Aorta (tissue), 5 donors: ENCODE data around the gene FAHD2A. TPM values are rescaled to one million over a fixed set of nuclear protein-coding genes. Genes with fewer than 3 reads are reported as not detected.
"Not testable (repeated sequence)": the region's sequence is repeated elsewhere in the genome, so short reads cannot be mapped to it uniquely, and the experiment has no call there.

Experiments used
- ATAC-seq: fragments of 200-7000 bp; cut with Tn5 transposase; one replicate; pipeline ENCODE4 v1.9.1; 2022; ENCODE audit warnings: moderate library complexity; ENCODE audit not compliant: low FRiP score
- DNase-seq, 2 donors: peaks; one replicate each; pipeline ENCODE4 v3.0.0-alpha.2; 2020
- H3K27ac ChIP-seq, 2 donors: one replicate each; pipeline ENCODE4 v1.5.1; 2013; ENCODE audit warnings: low read length in 2 of 2, mild to moderate bottlenecking in 2 of 2, moderate library complexity in 2 of 2, control low read depth in 1 of 2, inconsistent platforms in 1 of 2, low read depth in 1 of 2
- H3K27me3 ChIP-seq, 2 donors: one replicate each; pipeline ENCODE4 v1.6.1; 2013; ENCODE audit warnings: control low read depth in 1 of 2, low read length in 1 of 2, mild to moderate bottlenecking in 1 of 2, moderate library complexity in 1 of 2; ENCODE audit not compliant: insufficient read depth in 2 of 2, control insufficient read depth in 1 of 2
- H3K36me3 ChIP-seq, 2 donors: one replicate each; pipeline ENCODE4 v1.6.1; 2013; ENCODE audit warnings: control low read depth in 1 of 2, low read length in 1 of 2, mild to moderate bottlenecking in 1 of 2; ENCODE audit not compliant: insufficient read depth in 2 of 2, control insufficient read depth in 1 of 2
- H3K4me1 ChIP-seq, 2 donors: one replicate each; pipeline ENCODE4 v1.6.1; 2013; ENCODE audit warnings: low read length in 2 of 2, control low read depth in 1 of 2, mild to moderate bottlenecking in 1 of 2, moderate library complexity in 1 of 2; ENCODE audit not compliant: insufficient read depth in 2 of 2, control insufficient read depth in 1 of 2
- H3K4me3 ChIP-seq, 2 donors: one replicate each; pipeline ENCODE4 v1.5.1; 2013; ENCODE audit warnings: low read length in 2 of 2, control low read depth in 1 of 2, mild to moderate bottlenecking in 1 of 2
- H3K9me3 ChIP-seq: one replicate; pipeline ENCODE4 v1.6.1; 2013; ENCODE audit warnings: mild to moderate bottlenecking, low read length; ENCODE audit not compliant: control insufficient read depth
- WGBS, 2 donors: extraction: QIAGEN DNeasy Blood & Tissue Kit; methylation state at CpG; one replicate each; pipeline ENCODE4 v1.1.7; 2013; 5-methylcytosine and 5-hydroxymethylcytosine counted together
- intact Hi-C, 2 donors: fragments of 100-400 bp; cut with DNase I; formaldehyde crosslinking; loops; one replicate each; pipeline versions ENCODE4 v1.14.2 to v1.15.0; 2022
- polyA plus RNA-seq, 2 donors: library from polyadenylated mRNA; stranded (reverse); fragments of 200-250 nt; gene quantifications; one replicate each; pipeline ENCODE4 v1.2.3, GENCODE V29; 2013
- total RNA-seq, 2 donors: library from RNA; stranded (reverse); fragmentation: NEBNext Ultra II Directional; extraction: Animal tissue kit (Norgen Biotek cat#: 25700); gene quantifications; one replicate each; pipeline ENCODE4 v1.2.1, GENCODE V29; 2021
- donor health status: healthy with polysubstance abuse.
- donor health status: Bipolar disorder and iron deficiency.
- donor health status: DM: no; HTN: no; CAD: no.
- donor health status: DM: no; HTN: no; CAD: no.
- donor health status: DM: yes; HTN: yes; CAD: no.

Gene FAHD2A
- total and polyA plus RNA-seq, 4 donors, result 17.7 to 23.3 (median 22.6) TPM

- H3K36me3 ChIP-seq, H3K27me3 ChIP-seq, H3K4me1 ChIP-seq, H3K27ac ChIP-seq, DNase-seq, H3K9me3 ChIP-seq, H3K4me3 ChIP-seq, ATAC-seq: not testable (repeated sequence)
- intact Hi-C loops, result loop anchor here in 1 of 2 donors (5.0 kb wide), 1 partner anchor 316 kb away; no protein-coding TSS in a partner anchor
- WGBS, 2 donors, result 90 to 96% methylated on average over 4 to 5 of the region's 5 CpGs
Observed at GRCh38 chr2:95411239-95411638, 8.7 kb downstream of the FAHD2A start.

- WGBS, 2 donors, result 36 to 47% methylated on average over 5 to 6 of the region's 9 CpGs
- intact Hi-C loops, result loop anchor here (1.0 to 5.0 kb wide), 2 partner anchors 313 to 315 kb away; no protein-coding TSS in a partner anchor
- H3K27ac ChIP-seq, H3K4me3 ChIP-seq, H3K9me3 ChIP-seq, H3K27me3 ChIP-seq, H3K36me3 ChIP-seq, H3K4me1 ChIP-seq: not testable (repeated sequence)
- ATAC-seq (peak; percentile 94), DNase-seq (peak; percentile 88 to 94)
Observed at GRCh38 chr2:95414015-95414594, 11.6 kb downstream of the FAHD2A start.

GRCh38 chr2:95415138-95415537 is 12.6 kb downstream of the FAHD2A start:
- H3K9me3 ChIP-seq, H3K4me3 ChIP-seq, intact Hi-C loops, H3K27ac ChIP-seq, H3K4me1 ChIP-seq, DNase-seq, ATAC-seq, H3K36me3 ChIP-seq, H3K27me3 ChIP-seq: not testable (repeated sequence)
- 56 to 60% methylated on average over 3 of the region's 3 CpGs for WGBS, 2 donors

- ATAC-seq, H3K4me1 ChIP-seq, H3K27ac ChIP-seq, H3K9me3 ChIP-seq, H3K27me3 ChIP-seq, DNase-seq, H3K4me3 ChIP-seq, H3K36me3 ChIP-seq, intact Hi-C loops: not testable (repeated sequence)
- 85 to 88% methylated on average over 16 of the region's 16 CpGs for WGBS, 2 donors
Observed at GRCh38 chr2:95415561-95415960, 13.1 kb downstream of the FAHD2A start.

GRCh38 chr2:95427196-95427867 is 24.8 kb downstream of the FAHD2A start:
- ATAC-seq, H3K27me3 ChIP-seq, intact Hi-C loops, H3K36me3 ChIP-seq, DNase-seq, H3K9me3 ChIP-seq, H3K4me3 ChIP-seq, H3K27ac ChIP-seq, H3K4me1 ChIP-seq: not testable (repeated sequence)
- 22 to 30% methylated on average over 4 to 15 of the region's 30 CpGs for WGBS, 2 donors

- no CpG with 5 or more reads among the region's 8 CpGs for WGBS, 2 donors
- ATAC-seq, H3K4me3 ChIP-seq, H3K9me3 ChIP-seq, intact Hi-C loops, H3K4me1 ChIP-seq, H3K27me3 ChIP-seq, H3K36me3 ChIP-seq, H3K27ac ChIP-seq, DNase-seq: not testable (repeated sequence)
Observed at GRCh38 chr2:95429748-95430467, 27.4 kb downstream of the FAHD2A start.

GRCh38 chr2:95433373-95433772 is 30.9 kb downstream of the FAHD2A start:
- H3K27me3 ChIP-seq, H3K4me3 ChIP-seq, intact Hi-C loops, H3K27ac ChIP-seq, H3K9me3 ChIP-seq, DNase-seq, ATAC-seq, H3K4me1 ChIP-seq, H3K36me3 ChIP-seq: not testable (repeated sequence)
- WGBS, 2 donors, result 82 to 86% methylated on average over 1 of the region's 4 CpGs

GRCh38 chr2:95433973-95434372 is 31.5 kb downstream of the FAHD2A start:
- H3K9me3 ChIP-seq, DNase-seq, H3K27me3 ChIP-seq, H3K4me1 ChIP-seq, ATAC-seq, H3K36me3 ChIP-seq, H3K4me3 ChIP-seq, intact Hi-C loops: not testable (repeated sequence)
- WGBS, 2 donors, result 59 to 63% methylated on average over 2 of the region's 2 CpGs
- peak overlapping the region in 1 of 2 donors; percentile 58 for H3K27ac ChIP-seq
